Mesendoderm (in vitro differentiated cells): ENCODE data around the gene GPX1.
A peak's percentile ranks its signal among the peaks of the same experiment; 100 is the strongest.
"Not testable (repeated sequence)": the region's sequence is repeated elsewhere in the genome, so short reads cannot be mapped to it uniquely, and the experiment has no call there.

Source experiments
- DNase-seq: peaks from one replicate; pipeline ENCODE4 v3.0.0; 2013
- H2AK5ac ChIP-seq: 2 replicates; pipeline ENCODE4 v1.6.1; 2013; ENCODE audit warnings: low read length, inconsistent platforms
- H2BK120ac ChIP-seq: 2 replicates; pipeline ENCODE4 v1.6.1; 2013; ENCODE audit warnings: low read depth, mild to moderate bottlenecking, low read length, moderate library complexity, mixed read lengths
- H2BK15ac ChIP-seq: replicated peaks from 2 replicates; pipeline ENCODE4 v1.6.1; 2013; ENCODE audit warnings: low read depth, mild to moderate bottlenecking, moderate library complexity
- H2BK5ac ChIP-seq: 2 replicates; pipeline ENCODE4 v1.6.1; 2013; ENCODE audit warnings: low read length, inconsistent platforms
- H3K18ac ChIP-seq: 2 replicates; pipeline ENCODE4 v1.6.1; 2013; ENCODE audit warnings: mild to moderate bottlenecking, low read length, mixed read lengths
- H3K23ac ChIP-seq: one replicate; pipeline ENCODE4 v1.6.1; 2013; ENCODE audit warnings: low read length
- H3K27ac ChIP-seq: 2 replicates; pipeline ENCODE4 v1.5.1; 2013; ENCODE audit warnings: low read depth, mild to moderate bottlenecking, inconsistent platforms, low read length, moderate library complexity
- H3K27me3 ChIP-seq: 2 replicates; pipeline ENCODE4 v1.6.1; 2013; ENCODE audit warnings: low read length, control low read depth, mild to moderate bottlenecking, inconsistent platforms; ENCODE audit not compliant: insufficient read depth, poor library complexity
- H3K36me3 ChIP-seq: 2 replicates; pipeline ENCODE4 v1.6.1; 2013; ENCODE audit warnings: low read length, inconsistent platforms; ENCODE audit not compliant: control insufficient read depth, insufficient read depth
- H3K4ac ChIP-seq: one replicate; pipeline ENCODE4 v1.6.1; 2013; ENCODE audit warnings: low read depth, mild to moderate bottlenecking, low read length, moderate library complexity
- H3K4me1 ChIP-seq: 2 replicates; pipeline ENCODE4 v1.6.1; 2013; ENCODE audit warnings: low read depth, low read length, inconsistent platforms; ENCODE audit not compliant: control insufficient read depth
- H3K4me2 ChIP-seq: 2 replicates; pipeline ENCODE4 v1.6.1; 2013; ENCODE audit warnings: low read length
- H3K4me3 ChIP-seq: 2 replicates; pipeline ENCODE4 v1.5.1; 2013; ENCODE audit warnings: mild to moderate bottlenecking, low read length
- H3K56ac ChIP-seq: one replicate; pipeline ENCODE4 v1.6.1; 2013; ENCODE audit warnings: low read length
- H3K79me1 ChIP-seq: 2 replicates; pipeline ENCODE4 v1.6.1; 2013; ENCODE audit warnings: low read length, inconsistent platforms
- H3K79me2 ChIP-seq: 2 replicates; pipeline ENCODE4 v1.6.1; 2013; ENCODE audit warnings: mild to moderate bottlenecking, low read length; ENCODE audit not compliant: control insufficient read depth, insufficient read depth
- H3K9ac ChIP-seq: 2 replicates; pipeline ENCODE4 v1.6.1; 2013; ENCODE audit warnings: low read length, inconsistent platforms
- H4K5ac ChIP-seq: one replicate; pipeline ENCODE4 v1.6.1; 2013; ENCODE audit warnings: low read length
- H4K8ac ChIP-seq: one replicate; pipeline ENCODE4 v1.6.1; 2013; ENCODE audit warnings: low read depth, mild to moderate bottlenecking, control low read depth, low read length, moderate library complexity
- WGBS: extraction: QIAGEN DNeasy Blood & Tissue Kit; methylation state at CpG from one replicate; pipeline ENCODE4 v1.1.7; 2013; ENCODE audit warnings: low lambda C conversion rate, missing lambda C conversion rate; ENCODE audit not compliant: insufficient coverage; ENCODE audit errors: extremely low coverage; 5-methylcytosine and 5-hydroxymethylcytosine counted together

Gene GPX1

GRCh38 chr3:49339581-49339940 lies 18.6 kb downstream of the GPX1 start:
- H4K8ac ChIP-seq, result no peak overlapping the region
- no CpG with 5 or more reads among the region's 17 CpGs for WGBS
- peak overlapping the region; percentile 80 for H3K4me2 ChIP-seq
- H3K9ac ChIP-seq, result peak overlapping the region; percentile 90
- H2BK120ac ChIP-seq, result no peak overlapping the region
- H3K27me3 ChIP-seq, result no peaks in the 10 kb centered on the region
- no peak overlapping the region for H2BK15ac ChIP-seq
- no peak overlapping the region for H3K23ac ChIP-seq
- H2BK5ac ChIP-seq, result no peak overlapping the region
- H3K4me3 ChIP-seq, result peak overlapping the region; percentile 80
- peak overlapping the region; percentile 81 for H3K27ac ChIP-seq
- H3K79me1 ChIP-seq, result peaks cover 1% of the 10 kb centered on the region
- no peak overlapping the region for H4K5ac ChIP-seq
- peak overlapping the region; percentile 96 for H3K56ac ChIP-seq
- H3K4ac ChIP-seq, result no peak overlapping the region
- DNase-seq, result peak; percentile 79
- peak overlapping the region; percentile 61 for H3K18ac ChIP-seq
- peaks cover 2% of the 10 kb centered on the region for H3K79me2 ChIP-seq
- H2AK5ac ChIP-seq, result no peak overlapping the region
- H3K4me1 ChIP-seq, result no peaks in the 10 kb centered on the region
- H3K36me3 ChIP-seq, result no peaks in the 10 kb centered on the region

DNA sequence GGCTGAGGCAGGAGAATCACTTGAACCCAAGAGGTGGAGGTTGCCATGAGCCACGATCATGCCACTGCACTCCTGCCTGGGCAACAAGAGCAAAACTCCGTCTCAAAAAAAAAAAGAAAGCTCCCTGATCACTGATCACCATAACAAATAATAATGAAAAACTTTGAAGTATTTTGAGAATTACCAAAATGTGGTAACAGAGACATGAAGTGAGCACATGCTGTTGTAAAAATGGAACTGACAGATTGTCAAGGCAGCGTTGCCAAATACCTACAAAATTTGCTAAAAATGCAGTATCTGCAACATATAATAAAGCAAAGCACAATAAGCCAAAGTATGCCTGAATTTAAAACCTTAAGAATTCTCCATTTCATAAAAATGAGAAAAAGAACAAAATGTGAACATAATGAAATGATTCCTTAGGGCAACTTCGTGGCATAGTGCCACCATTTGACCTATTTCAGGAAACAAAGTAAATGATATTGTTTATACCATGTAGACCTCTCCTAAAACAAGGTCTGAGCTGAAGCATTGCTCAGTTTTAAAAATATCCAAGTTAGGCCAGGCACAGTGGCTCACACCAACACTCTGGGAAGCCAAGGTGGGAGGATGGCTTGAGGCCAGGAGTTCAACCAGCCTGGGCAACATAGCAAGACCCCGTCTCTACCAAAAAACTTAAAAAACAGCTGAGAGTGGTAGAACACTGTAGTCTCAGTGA lies 24.1 kb downstream of the GPX1 start:
- no peak overlapping the region for H3K23ac ChIP-seq
- H3K18ac ChIP-seq, result no peak overlapping the region
- no peak overlapping the region for H3K56ac ChIP-seq
- H3K4me1 ChIP-seq, result no peaks in the 10 kb centered on the region
- H3K79me1 ChIP-seq, result no peaks in the 10 kb centered on the region
- H3K4ac ChIP-seq, result no peak overlapping the region
- no peak overlapping the region for H2BK120ac ChIP-seq
- no peak overlapping the region for H2AK5ac ChIP-seq
- no peak for DNase-seq
- no CpG with 5 or more reads among the region's 5 CpGs for WGBS
- H3K27ac ChIP-seq, result no peak overlapping the region
- no peak overlapping the region for H3K4me3 ChIP-seq
- H4K8ac ChIP-seq, result no peak overlapping the region
- H4K5ac ChIP-seq, result no peak overlapping the region
- no peaks in the 10 kb centered on the region for H3K36me3 ChIP-seq
- H2BK15ac ChIP-seq, result no peak overlapping the region
- no peaks in the 10 kb centered on the region for H3K27me3 ChIP-seq
- H3K79me2 ChIP-seq, result peaks cover under 1% of the 10 kb centered on the region
- no peak overlapping the region for H3K4me2 ChIP-seq
- H2BK5ac ChIP-seq, result no peak overlapping the region
- no peak overlapping the region for H3K9ac ChIP-seq

DNA sequence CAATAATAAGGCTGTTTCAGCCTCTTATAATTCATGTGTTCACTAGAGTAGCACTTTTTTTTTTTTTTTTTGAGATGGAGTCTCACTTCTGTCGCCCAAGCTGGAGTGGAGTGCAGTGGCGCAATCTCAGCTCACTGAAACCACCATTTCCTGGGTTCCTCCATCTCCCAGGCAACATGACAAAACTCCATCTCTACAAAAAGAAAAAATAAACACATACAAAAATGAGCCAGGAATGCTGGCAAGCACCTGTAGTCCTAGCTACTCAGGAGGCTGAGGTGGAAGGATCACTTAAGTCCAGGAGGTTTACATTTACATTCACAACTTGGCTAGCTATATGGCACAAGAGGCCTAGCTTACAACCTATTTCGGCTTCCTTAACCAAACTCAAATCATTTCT lies 25.1 kb downstream of the GPX1 start:
- Histone ChIP-seq H3K56ac (no peak overlapping the region), H3K18ac (no peak overlapping the region)

GRCh38 chr3:49329186-49329585 lies 29.0 kb downstream of the GPX1 start:
- Histone ChIP-seq H3K4me3 (no peak overlapping the region), H3K79me2 (no peaks in the 10 kb centered on the region), H3K23ac (no peak overlapping the region), H3K79me1 (no peaks in the 10 kb centered on the region), H2BK5ac (no peak overlapping the region), H2BK15ac (no peak overlapping the region), H3K4me1 (no peaks in the 10 kb centered on the region), H3K9ac (no peak overlapping the region), H2AK5ac (no peak overlapping the region), H3K4ac (no peak overlapping the region), H2BK120ac (no peak overlapping the region), H4K5ac (no peak overlapping the region), H3K27ac (no peak overlapping the region), H4K8ac (no peak overlapping the region), H3K56ac (no peak overlapping the region), H3K4me2 (no peak overlapping the region), H3K18ac (no peak overlapping the region), H3K36me3 (peaks cover 7% of the 10 kb centered on the region), H3K27me3 (no peaks in the 10 kb centered on the region)
- DNase-seq, result no peak
- WGBS, result no CpG with 5 or more reads among the region's 4 CpGs

More for the DNA sequence above, 25.1 kb downstream of the GPX1 start:
- H3K23ac ChIP-seq, result no peak overlapping the region
- no peak overlapping the region for H4K8ac ChIP-seq
- no peaks in the 10 kb centered on the region for H3K79me2 ChIP-seq
- H3K4me1 ChIP-seq, result no peaks in the 10 kb centered on the region
- no peak overlapping the region for H2AK5ac ChIP-seq
- DNase-seq, result no peak
- WGBS, result no CpG with 5 or more reads among the region's 3 CpGs
- no peak overlapping the region for H2BK5ac ChIP-seq
- H2BK120ac ChIP-seq, result no peak overlapping the region
- no peaks in the 10 kb centered on the region for H3K79me1 ChIP-seq
- no peak overlapping the region for H3K9ac ChIP-seq
- H3K4me2 ChIP-seq, result no peak overlapping the region
- H2BK15ac ChIP-seq, result no peak overlapping the region
- H3K27me3 ChIP-seq, result no peaks in the 10 kb centered on the region
- no peak overlapping the region for H4K5ac ChIP-seq
- H3K27ac ChIP-seq, result no peak overlapping the region
- H3K4me3 ChIP-seq, result no peak overlapping the region
- no peak overlapping the region for H3K4ac ChIP-seq
- no peaks in the 10 kb centered on the region for H3K36me3 ChIP-seq

DNA sequence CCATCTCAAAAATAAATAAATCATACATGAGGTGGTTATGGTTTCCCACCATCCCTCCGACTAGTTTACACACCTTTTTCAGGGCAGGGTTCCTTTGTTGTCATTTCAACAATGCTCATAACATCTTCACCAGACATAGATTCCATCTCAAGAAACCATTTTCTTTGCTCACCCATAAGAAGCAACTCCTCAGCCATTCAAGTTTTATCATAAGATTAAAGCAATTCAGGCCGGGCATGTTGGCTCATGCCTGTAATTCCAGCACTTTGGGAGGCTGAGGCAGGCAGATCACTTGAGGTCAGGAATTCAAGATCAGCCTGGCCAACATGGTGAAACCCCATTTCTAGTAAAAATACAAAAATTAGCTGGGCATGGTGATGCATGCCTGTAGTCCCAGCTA lies 29.8 kb downstream of the GPX1 start:
- H3K4me1 ChIP-seq, DNase-seq, H3K56ac ChIP-seq, H3K23ac ChIP-seq, H3K36me3 ChIP-seq, H2BK15ac ChIP-seq, H3K4ac ChIP-seq, H2BK5ac ChIP-seq, H2AK5ac ChIP-seq, H3K27ac ChIP-seq, H4K8ac ChIP-seq, H2BK120ac ChIP-seq, H3K4me2 ChIP-seq, H3K4me3 ChIP-seq, H3K18ac ChIP-seq, H3K79me2 ChIP-seq, H3K9ac ChIP-seq, H3K79me1 ChIP-seq, H4K5ac ChIP-seq, H3K27me3 ChIP-seq: not testable (repeated sequence)
- no CpG with 5 or more reads among the region's 2 CpGs for WGBS

DNA sequence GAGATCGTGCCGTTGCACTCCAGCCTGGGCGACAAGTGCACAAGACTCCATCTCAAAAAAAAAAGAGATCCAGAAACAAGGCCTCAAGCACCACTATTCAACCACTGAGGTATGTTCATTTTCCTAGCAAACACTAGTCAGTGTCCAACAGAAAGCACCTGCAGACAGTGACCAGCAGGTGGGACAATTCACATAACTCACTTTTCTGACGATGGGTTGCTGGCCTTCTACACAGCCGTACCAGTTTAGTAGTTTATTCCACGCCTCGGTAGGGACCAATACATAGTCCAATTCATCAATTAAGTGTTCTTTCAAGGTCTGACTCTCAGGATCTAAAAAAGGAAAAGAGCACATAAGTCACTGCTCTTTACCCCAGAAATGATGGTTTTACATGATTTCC lies 30.7 kb downstream of the GPX1 start:
- no peaks in the 10 kb centered on the region for H3K4me1 ChIP-seq
- DNase-seq, result peak; percentile 24
- no peak overlapping the region for H3K27ac ChIP-seq
- no peak overlapping the region for H3K9ac ChIP-seq
- H3K4me3 ChIP-seq, result no peak overlapping the region
- no peak overlapping the region for H3K4me2 ChIP-seq
- no peak overlapping the region for H4K8ac ChIP-seq
- no peak overlapping the region for H3K18ac ChIP-seq
- no peak overlapping the region for H3K23ac ChIP-seq
- no peak overlapping the region for H2BK15ac ChIP-seq
- H3K79me2 ChIP-seq, result no peaks in the 10 kb centered on the region
- no CpG with 5 or more reads among the region's 7 CpGs for WGBS
- no peaks in the 10 kb centered on the region for H3K79me1 ChIP-seq
- H4K5ac ChIP-seq, result no peak overlapping the region
- no peaks in the 10 kb centered on the region for H3K27me3 ChIP-seq
- H2BK5ac ChIP-seq, result no peak overlapping the region
- H3K4ac ChIP-seq, result no peak overlapping the region
- no peak overlapping the region for H2BK120ac ChIP-seq
- peaks cover 7% of the 10 kb centered on the region for H3K36me3 ChIP-seq
- H3K56ac ChIP-seq, result no peak overlapping the region
- H2AK5ac ChIP-seq, result no peak overlapping the region
